ENCODE data around the gene MORF4L1. TPM values are rescaled to one million over a fixed set of nuclear protein-coding genes. Genes with fewer than 3 reads are reported as not detected.

Gene MORF4L1
- total RNA-seq, 2 donors from 2014 or later, result 94.2 to 152 TPM

- H3K4me3 ChIP-seq, result no peak overlapping the region
- peaks cover 0 to 5% (median 0%) of the 10 kb centered on the region in 3 donors for H3K9me3 ChIP-seq
- DNase-seq, result no peak
- H3K36me3 ChIP-seq (replicated peaks in 1 of 2; ENCODE audit: insufficient read depth in 1 of 2, low read depth in 2 of 2), result peaks cover 7 to 23% of the 10 kb centered on the region in 2 donors
- TF ChIP-seq CTCF (IDR thresholded peaks at IDR 0.05), result no peak
- TF ChIP-seq POLR2A (IDR thresholded peaks at IDR 0.05), result no peak
- H3K27me3 ChIP-seq, result no peaks in the 10 kb centered on the region
- H3K27ac ChIP-seq, result no peak overlapping the region
- H3K4me1 ChIP-seq, result peaks cover 11% of the 10 kb centered on the region
- intact Hi-C loops (cut with DNase I), result loop anchor here (10.0 kb wide), 1 partner anchor 280 kb away; no protein-coding TSS in a partner anchor
- 72 to 78% methylated on average over 6 of the region's 6 CpGs for WGBS, 2 donors
- ATAC-seq, result no peak
Measured at GRCh38 chr15:78904599-78905358, 32.1 kb downstream of the MORF4L1 start.

- TF ChIP-seq CTCF (IDR thresholded peaks at IDR 0.05) (no peak), POLR2A (IDR thresholded peaks at IDR 0.05) (no peak)
- H3K36me3 ChIP-seq (replicated peaks in 1 of 2; ENCODE audit: insufficient read depth in 1 of 2, low read depth in 2 of 2), result peaks cover 4 to 21% of the 10 kb centered on the region in 2 donors
Measured at GRCh38 chr15:78906316-78906620, 33.6 kb downstream of the MORF4L1 start.

GRCh38 chr15:78907577-78907976 is 34.9 kb downstream of the MORF4L1 start:
- intact Hi-C loops (cut with DNase I), result loop anchor here (10.0 kb wide), 1 partner anchor 277 kb away; no protein-coding TSS in a partner anchor
- Histone ChIP-seq H3K4me1 (peaks cover 13% of the 10 kb centered on the region), H3K9me3 (peaks cover 0 to 5% (median 0%) of the 10 kb centered on the region in 3 donors), H3K36me3 (replicated peaks in 1 of 2; ENCODE audit: insufficient read depth in 1 of 2, low read depth in 2 of 2) (peaks cover 0 to 13% of the 10 kb centered on the region in 2 donors), H3K27me3 (no peaks in the 10 kb centered on the region), H3K4me3 (no peak overlapping the region), H3K27ac (no peak overlapping the region)
- no peak for ATAC-seq
- no peak for DNase-seq
- TF ChIP-seq POLR2A (IDR thresholded peaks at IDR 0.05), result no peak
- peak in 1 of 7 experiments; percentile 6 for TF ChIP-seq CTCF (IDR thresholded peaks at IDR 0.05)
- WGBS, 2 donors, result 50 to 90% methylated on average over 2 to 3 of the region's 3 CpGs

More at GRCh38 chr15:78906316-78906620, 33.6 kb downstream of the MORF4L1 start:
- 17 to 29% methylated on average over 2 of the region's 2 CpGs for WGBS, 2 donors
- Histone ChIP-seq H3K27me3 (no peaks in the 10 kb centered on the region), H3K9me3 (peaks cover 0 to 5% (median 0%) of the 10 kb centered on the region in 3 donors), H3K4me3 (no peak overlapping the region), H3K4me1 (peaks cover 11% of the 10 kb centered on the region), H3K27ac (peak overlapping the region in 1 of 4 donors; percentile 15)
- intact Hi-C loops (cut with DNase I), result loop anchor here (10.0 kb wide), 1 partner anchor 279 kb away; no protein-coding TSS in a partner anchor
- peak; percentile 66 to 80 (median 78) for DNase-seq
- peak; percentile 67 for ATAC-seq

GRCh38 chr15:78909160-78909695 is 36.5 kb downstream of the MORF4L1 start:
- Histone ChIP-seq H3K27me3 (no peaks in the 10 kb centered on the region), H3K4me1 (peaks cover 28% of the 10 kb centered on the region), H3K9me3 (peaks cover 0 to 5% (median 0%) of the 10 kb centered on the region in 3 donors), H3K36me3 (replicated peaks in 1 of 2; ENCODE audit: insufficient read depth in 1 of 2, low read depth in 2 of 2) (peaks cover 0 to 8% of the 10 kb centered on the region in 2 donors), H3K4me3 (no peak overlapping the region), H3K27ac (no peak overlapping the region)
- ATAC-seq (no peak), DNase-seq (no peak)
- TF ChIP-seq POLR2A (IDR thresholded peaks at IDR 0.05) (no peak), CTCF (IDR thresholded peaks at IDR 0.05) (no peak)
- intact Hi-C loops (cut with DNase I), result loop anchor here (10.0 kb wide), 1 partner anchor 276 kb away; no protein-coding TSS in a partner anchor
- WGBS, 2 donors, result 48 to 54% methylated on average over 3 of the region's 3 CpGs

Data from body of pancreas (tissue), 4 donors.